GM12878 (cell line): ENCODE data around the gene PRPF6. TPM values are rescaled to one million over a fixed set of nuclear protein-coding genes. Genes with fewer than 3 reads are reported as not detected.

Experiments
- ATAC-seq: fragments of 200-7000 bp; cut with Tn5 transposase; 3 replicates; pipeline ENCODE4 v1.9.1; 2020; ENCODE audit warnings: mild to moderate bottlenecking, moderate library complexity
- BruUV-seq: library from RNA; stranded (reverse); fragments of 400-500 nt; replicated peaks from 2 replicates; lab custom pipeline; 2021; lab: Mats Ljungman, UMichigan
- CTCF ChIA-PET: fragments of 300-600 bp; sonication (Branson Sonifier 250); formaldehyde crosslinking; extraction: SDS; loops from one replicate; lab custom pipeline; 2021; ENCODE audit warnings: inconsistent platforms; lab: Yijun Ruan, JAX
- POLR2A ChIA-PET: fragments of 350-600 bp; formaldehyde crosslinking; extraction: SDS; loops from one replicate; lab custom pipeline; 2021; ENCODE audit warnings: inconsistent platforms; lab: Charles Lee
- RAD21 ChIA-PET: fragments of 300-600 bp; sonication (Branson Sonifier 250); formaldehyde crosslinking; loops from one replicate; lab custom pipeline; 2023; ENCODE audit warnings: antibody characterized with exemption; ENCODE audit not compliant: unreplicated experiment; lab: Charles Lee
- SMC1A ChIA-PET: fragments of 300-600 bp; sonication (Branson Sonifier 250); formaldehyde crosslinking; loops from one replicate; lab custom pipeline; 2023; ENCODE audit not compliant: unreplicated experiment, uncharacterized antibody; lab: Charles Lee
- DNase-seq: peaks from one replicate; pipeline ENCODE4 v3.0.0-alpha.2; 2011; ENCODE audit warnings: low read depth, low spot score
- FAIRE-seq: peaks from 3 replicates; lab custom pipeline; 2011; peaks lifted over from hg19 to GRCh38; lab: Jason Lieb, UNC
- H2AFZ ChIP-seq: 2 replicates; pipeline ENCODE4 v1.6.0; 2011; ENCODE audit warnings: low read depth, low read length, control low read depth; ENCODE audit not compliant: control insufficient read depth
- H3K27ac ChIP-seq: 2 replicates; pipeline ENCODE4 v1.5.1; 2011; ENCODE audit warnings: control low read depth; ENCODE audit not compliant: control insufficient read depth, insufficient read depth
- H3K27me3 ChIP-seq, 2 experiments: replicated peaks in 1 of 2; 2 replicates each; pipeline versions ENCODE4 v1.6.0 to v1.6.1; 2011; ENCODE audit warnings: low read length in 1 of 2; ENCODE audit not compliant: control insufficient read depth in 2 of 2, insufficient read depth in 2 of 2
- H3K36me3 ChIP-seq, 2 experiments: 2 replicates each; pipeline ENCODE4 v1.5.1; 2011; ENCODE audit warnings: low read length in 1 of 2; ENCODE audit not compliant: control insufficient read depth in 2 of 2, insufficient read depth in 2 of 2
- H3K4me1 ChIP-seq: 2 replicates; pipeline ENCODE4 v1.6.1; 2011; ENCODE audit warnings: mild to moderate bottlenecking, low read length, moderate library complexity, mixed read lengths; ENCODE audit not compliant: control insufficient read depth, insufficient read depth
- H3K4me2 ChIP-seq: 2 replicates; pipeline ENCODE4 v1.6.0; 2011; ENCODE audit warnings: control low read depth; ENCODE audit not compliant: control insufficient read depth, insufficient read depth
- H3K4me3 ChIP-seq: fragments of 200-600 bp; sonication (generic); 2 replicates; pipeline ENCODE4 v1.5.1; 2016
- H3K79me2 ChIP-seq: 2 replicates; pipeline ENCODE4 v1.6.0; 2011; ENCODE audit warnings: low read length; ENCODE audit not compliant: control insufficient read depth, insufficient read depth
- H3K9ac ChIP-seq: 2 replicates; pipeline ENCODE4 v1.8.0; 2011; ENCODE audit warnings: low read length, control low read depth, mixed read lengths; ENCODE audit not compliant: control insufficient read depth, insufficient read depth
- H3K9me3 ChIP-seq: replicated peaks from 3 replicates; pipeline ENCODE4 v1.5.1; 2011; ENCODE audit warnings: mild to moderate bottlenecking, low read length; ENCODE audit not compliant: control insufficient read depth, insufficient read depth
- H4K20me1 ChIP-seq: 2 replicates; pipeline ENCODE4 v1.6.0; 2011; ENCODE audit not compliant: control insufficient read depth, insufficient read depth
- ATF2 ChIP-seq: IDR thresholded peaks from 2 replicates; pipeline ENCODE4 v1.6.1; 2012; ENCODE audit warnings: low read length, inconsistent platforms
- CREB1 ChIP-seq: IDR thresholded peaks from 2 replicates; pipeline ENCODE4 v1.6.1; 2012; ENCODE audit warnings: low read depth, mild to moderate bottlenecking, inconsistent platforms
- CTCF ChIP-seq, 3 experiments: IDR thresholded peaks in 2 of 3; conservative IDR thresholded peaks in 1 of 3; 2 replicates each; pipeline ENCODE4 v1.5.1; 2011; ENCODE audit warnings: low read depth in 3 of 3, low read length in 3 of 3, mild to moderate bottlenecking in 3 of 3, control low read depth in 2 of 3, moderate library complexity in 2 of 3, inconsistent platforms in 1 of 3, mixed read lengths in 1 of 3; ENCODE audit not compliant: control insufficient read depth in 2 of 3, insufficient read depth in 1 of 3; ENCODE audit errors: extremely low read depth in 1 of 3
- EGR1 ChIP-seq, 2 experiments: IDR thresholded peaks; 1 replicate in 1 of 2; 2 replicates in 1 of 2; pipeline ENCODE4 v1.6.1; 2011 to 2012; ENCODE audit warnings: low read depth in 2 of 2, low read length in 2 of 2, borderline replicate concordance in 1 of 2, mild to moderate bottlenecking in 1 of 2, moderate library complexity in 1 of 2
- FOXM1 ChIP-seq: IDR thresholded peaks from 2 replicates; pipeline ENCODE4 v1.6.1; 2012; ENCODE audit warnings: low read depth, mild to moderate bottlenecking, inconsistent platforms, low read length, moderate library complexity
- LARP7 ChIP-seq: fragments of 450-650 bp; IDR thresholded peaks from 2 replicates; pipeline ENCODE4 v1.6.1; 2017; ENCODE audit warnings: mild to moderate bottlenecking
- MEF2B ChIP-seq: fragments of 450-650 bp; IDR thresholded peaks from 2 replicates; pipeline ENCODE4 v1.6.1; 2018; ENCODE audit warnings: mild to moderate bottlenecking, moderate library complexity; ENCODE audit not compliant: partially characterized antibody, poor library complexity, severe bottlenecking
- NRF1 ChIP-seq: conservative IDR thresholded peaks from 2 replicates; pipeline ENCODE4 v1.6.1; 2011; ENCODE audit warnings: mild to moderate bottlenecking, low read depth, low read length, improper control_type of control experiment
- RAD21 ChIP-seq: IDR thresholded peaks from 2 replicates; pipeline ENCODE4 v1.6.1; 2011; ENCODE audit warnings: mild to moderate bottlenecking, low read depth, low read length, moderate library complexity; ENCODE audit not compliant: insufficient read depth
- RFX5 ChIP-seq: IDR thresholded peaks from 2 replicates; pipeline ENCODE4 v1.6.1; 2011; ENCODE audit warnings: low read depth, low read length, improper control_type of control experiment
- SMC3 ChIP-seq: IDR thresholded peaks from 2 replicates; pipeline ENCODE4 v1.6.1; 2011; ENCODE audit warnings: low read length, improper control_type of control experiment, borderline replicate concordance
- SUPT20H ChIP-seq: IDR thresholded peaks from 2 replicates; pipeline ENCODE4 v1.6.1; 2011; ENCODE audit warnings: low read depth, mild to moderate bottlenecking, low read length, moderate library complexity, borderline replicate concordance; ENCODE audit not compliant: control insufficient read depth
- SUZ12 ChIP-seq: fragments of 200-600 bp; sonication (generic); IDR thresholded peaks from one replicate; pipeline ENCODE4 v1.6.1; 2018; ENCODE audit warnings: antibody characterized with exemption, mild to moderate bottlenecking; ENCODE audit not compliant: unreplicated experiment
- TCF3 ChIP-seq: IDR thresholded peaks from 2 replicates; pipeline ENCODE4 v1.6.1; 2012; ENCODE audit warnings: low read depth, mild to moderate bottlenecking, low read length, borderline replicate concordance; ENCODE audit not compliant: insufficient read depth
- WGBS: methylation state at CpG from one replicate; pipeline ENCODE4 v1.1.6; 2016; ENCODE audit warnings: low lambda C conversion rate; ENCODE audit not compliant: insufficient replicate concordance, insufficient coverage; ENCODE audit errors: missing lambda C conversion rate; 5-methylcytosine and 5-hydroxymethylcytosine counted together
- in situ Hi-C: fragments of 300-500 bp; cut with MboI; formaldehyde crosslinking; loops from 9 replicates; pipeline ENCODE4 v1.14.3; 2018; ENCODE audit warnings: mixed read lengths
- intact Hi-C: fragments of 100-400 bp; cut with micrococcal nuclease; formaldehyde crosslinking; loops from one replicate; pipeline ENCODE4 v1.14.2; 2022; ENCODE audit not compliant: unreplicated experiment
- polyA plus RNA-seq, 11 experiments: library from polyadenylated mRNA; depleted of rRNA in 4 of 11; unstranded in 6 of 11; stranded (reverse) in 5 of 11; fragments of >200 nt; fragmentation: Nextera tagmentation in 4 of 11; fragmentation: Illumina TruSeq in 1 of 11; extraction: Ambion mirVana in 4 of 11; extraction: Trizol in 1 of 11; gene quantifications; 1 replicate in 1 of 11; 2 replicates in 10 of 11; pipeline versions ENCODE4 v1.2.1 to v1.2.3, GENCODE V29; 2011 to 2016; ENCODE audit warnings: inconsistent platforms in 2 of 11, missing spikeins in 2 of 11, low read depth in 1 of 11
- total RNA-seq, 4 experiments: library from RNA; depleted of rRNA in 3 of 4; stranded (reverse); fragments of >200 nt in 3 of 4; fragmentation: Illumina TruSeq in 1 of 4; extraction: Trizol in 1 of 4; gene quantifications; 2 replicates each; pipeline versions ENCODE4 v1.2.1 to v1.2.3, GENCODE V29; 2013 to 2021

The PRPF6 gene
- total and polyA plus RNA-seq, 10 of the 15 experiments (the other 5 are each of a cell fraction or from before 2014, with no cell fraction given), result 5.0 to 102 (median 71.3) TPM

GRCh38 chr20:63955281-63955826, 25.6 kb upstream of the PRPF6 start:
- in situ Hi-C loops (no loop called here), intact Hi-C loops (loop anchor here (5.0 kb wide), 1 partner anchor 102 kb away; no protein-coding TSS in a partner anchor)
- under 1% methylated on average over 29 of the region's 31 CpGs for WGBS
- no peak for DNase-seq
- no peak for FAIRE-seq
- H2AFZ ChIP-seq, result no peak overlapping the region; the same call in 1 of the 2 replicates
- peak overlapping the region; percentile 83 for H3K27ac ChIP-seq
- peaks cover 38% of the 10 kb centered on the region for H3K79me2 ChIP-seq
- H3K36me3 ChIP-seq, result no peaks in the 10 kb centered on the region; a peak in 2 of 4 replicates
- peaks cover 3% of the 10 kb centered on the region; the same call in 1 of the 2 replicates for H4K20me1 ChIP-seq
- SMC1A ChIA-PET, result interaction anchor here (0.7 to 2.7 kb wide), 3 partner anchors 18 to 246 kb away, joined by 3 to 7 read pairs (median 3); no protein-coding TSS in a partner anchor
- H3K9me3 ChIP-seq, result no peaks in the 10 kb centered on the region
- RAD21 ChIA-PET, result interaction anchor here (2.2 kb wide), 1 partner anchor 84 kb away, joined by 10 read pairs; no protein-coding TSS in a partner anchor
- POLR2A ChIA-PET, result interaction anchor here (1.1 to 1.2 kb wide), 2 partner anchors 297 to 314 kb away, joined by 3 read pairs; partner anchors contain the start of gene RTEL1
- TF ChIP-seq RAD21 (peak; percentile 33; the same call in 1 of the 2 replicates), CREB1 (0 out of 2 replicates have a peak, but pooled peaks have one; percentile 27), SMC3 (peak; percentile 10; the same call in 1 of the 2 replicates), SUZ12 (no peak), NRF1 (no peak), FOXM1 (no peak), LARP7 (no peak), SUPT20H (no peak), EGR1 (IDR thresholded peaks at IDR 0.05; ENCODE audit: borderline replicate concordance in 1 of 2, low read depth in 2 of 2, low read length in 2 of 2) (0 out of 3 replicates have a peak, but pooled peaks of 1 of the 2 experiments have one; percentile 24), CTCF (IDR thresholded peaks at IDR 0.05 in 2 of 3, conservative IDR thresholded peaks at IDR 0.05 in 1 of 3; ENCODE audit: control insufficient read depth in 2 of 3, extremely low read depth in 1 of 3, insufficient read depth in 1 of 3, low read depth in 3 of 3, low read length in 3 of 3) (peak; percentile 32 to 59 (median 54)), TCF3 (no peak), RFX5 (no peak), MEF2B (peak; percentile 76), ATF2 (no peak)
- TF ChIP-seq, all 136 proteins: peak for 6
- TSS peak; percentile 30 for BruUV-seq
- H3K9ac ChIP-seq, result peak overlapping the region; percentile 90
- H3K27me3 ChIP-seq, result no peaks in the 10 kb centered on the region
- H3K4me3 ChIP-seq, result peak overlapping the region; percentile 81
- CTCF ChIA-PET, result interaction anchor here (1.2 to 1.9 kb wide), 2 partner anchors 18 to 248 kb away, joined by 4 to 7 read pairs; partner anchors contain the start of genes ARFRP1 and ZGPAT
- peaks cover 10% of the 10 kb centered on the region for H3K4me1 ChIP-seq
- H3K4me2 ChIP-seq, result peak overlapping the region; percentile 78
- ATAC-seq, result peak; percentile 45
